Endothelial cell of umbilical vein (primary cell): ENCODE results near the gene TEX26. TPM values are rescaled to one million over a fixed set of nuclear protein-coding genes. Genes with fewer than 3 reads are reported as not detected.

Experiments used
- BruUV-seq: library from RNA; stranded (reverse); fragments of 400-500 nt; replicated peaks from 2 replicates; lab custom pipeline; 2021; lab: Mats Ljungman, UMichigan
- CTCF ChIA-PET: fragments of 300-600, 350-600 bp; sonication (Branson Sonifier 250); formaldehyde crosslinking; loops from one replicate; lab custom pipeline; 2021; ENCODE audit warnings: antibody characterized with exemption, inconsistent platforms; lab: Charles Lee
- POLR2A ChIA-PET: fragments of 300-600, 350-600 bp; sonication (Branson Sonifier 250); formaldehyde crosslinking; loops from one replicate; lab custom pipeline; 2021; ENCODE audit warnings: antibody characterized with exemption, inconsistent platforms; lab: Charles Lee
- DNase-seq: peaks from one replicate; pipeline ENCODE4 v3.0.0-alpha.2; 2011; ENCODE audit warnings: low read depth, low spot score
- FAIRE-seq: peaks from 2 replicates; lab custom pipeline; 2011; peaks lifted over from hg19 to GRCh38; lab: Jason Lieb, UNC
- H2AFZ ChIP-seq: 2 replicates; pipeline ENCODE4 v1.6.0; 2012; ENCODE audit warnings: low read depth, low read length, control low read depth, inconsistent platforms
- H3K27ac ChIP-seq: 2 replicates; pipeline ENCODE4 v1.5.1; 2011; ENCODE audit warnings: low read depth, mild to moderate bottlenecking, control low read depth, low read length, moderate library complexity; ENCODE audit not compliant: insufficient read depth
- H3K27me3 ChIP-seq, 2 experiments: 2 replicates each; pipeline versions ENCODE4 v1.6.0 to v1.6.1; 2011; ENCODE audit warnings: low read length in 2 of 2, mixed read lengths in 1 of 2; ENCODE audit not compliant: control insufficient read depth in 2 of 2, insufficient read depth in 2 of 2
- H3K36me3 ChIP-seq, 2 experiments: 2 replicates in 1 of 2; 3 replicates in 1 of 2; pipeline ENCODE4 v1.5.1; 2011; ENCODE audit warnings: low read length in 2 of 2, mild to moderate bottlenecking in 1 of 2, moderate library complexity in 1 of 2; ENCODE audit not compliant: control insufficient read depth in 2 of 2, insufficient read depth in 2 of 2; ENCODE audit errors: extremely low read depth in 1 of 2
- H3K4me1 ChIP-seq: 3 replicates; pipeline ENCODE4 v1.5.1; 2011; ENCODE audit warnings: mild to moderate bottlenecking, low read length; ENCODE audit not compliant: control insufficient read depth, insufficient read depth; ENCODE audit errors: extremely low read depth
- H3K4me2 ChIP-seq: 2 replicates; pipeline ENCODE4 v1.6.1; 2011; ENCODE audit warnings: low read length, control low read depth, mixed read lengths; ENCODE audit not compliant: insufficient read depth
- H3K4me3 ChIP-seq, 3 experiments: fragments of 200-600 bp in 1 of 3; sonication (generic), shearing (Covaris generic) in 1 of 3; replicated peaks in 1 of 3; 2 replicates each; pipeline ENCODE4 v1.5.1; 2011 to 2016; ENCODE audit warnings: control low read depth in 3 of 3, low read length in 3 of 3, mild to moderate bottlenecking in 2 of 3, inconsistent platforms in 1 of 3, low read depth in 1 of 3, moderate library complexity in 1 of 3; ENCODE audit not compliant: insufficient read depth in 1 of 3
- H3K79me2 ChIP-seq: 2 replicates; pipeline ENCODE4 v1.6.0; 2012; ENCODE audit warnings: low read length, inconsistent platforms; ENCODE audit not compliant: control insufficient read depth, insufficient read depth
- H3K9ac ChIP-seq: replicated peaks from 2 replicates; pipeline ENCODE3; 2011; ENCODE audit warnings: low read length, control low read depth; ENCODE audit not compliant: insufficient read depth; ENCODE audit errors: extremely low read depth
- H3K9me1 ChIP-seq: replicated peaks from 3 replicates; pipeline ENCODE4 v1.6.0; 2011; ENCODE audit warnings: mild to moderate bottlenecking, low read length; ENCODE audit not compliant: control insufficient read depth, insufficient read depth; ENCODE audit errors: extremely low read depth
- H3K9me3 ChIP-seq: replicated peaks from 2 replicates; pipeline ENCODE4 v1.5.1; 2012; ENCODE audit warnings: low read length, inconsistent platforms; ENCODE audit not compliant: control insufficient read depth, insufficient read depth
- H4K20me1 ChIP-seq: replicated peaks from 2 replicates; pipeline ENCODE3; 2011; ENCODE audit warnings: mild to moderate bottlenecking, low read length; ENCODE audit not compliant: control insufficient read depth, insufficient read depth; ENCODE audit errors: extremely low read depth
- CTCF ChIP-seq, 2 donors: IDR thresholded peaks; 1 replicate in 1 of 2; 2 replicates in 1 of 2; pipeline ENCODE4 v1.5.1; 2011; ENCODE audit warnings: low read length in 2 of 2, mild to moderate bottlenecking in 2 of 2, moderate library complexity in 2 of 2, control low read depth in 1 of 2, inconsistent platforms in 1 of 2, low read depth in 1 of 2; ENCODE audit not compliant: insufficient read depth in 1 of 2; ENCODE audit errors: extremely low read depth in 1 of 2
- EZH2 ChIP-seq: IDR thresholded peaks from 2 replicates; pipeline ENCODE4 v1.6.1; 2012; ENCODE audit warnings: borderline replicate concordance, low read depth, mild to moderate bottlenecking, moderate library complexity, low read length, inconsistent platforms; ENCODE audit not compliant: severe bottlenecking
- FOS ChIP-seq: IDR thresholded peaks from 2 replicates; pipeline ENCODE4 v1.6.1; 2011; ENCODE audit warnings: mild to moderate bottlenecking, low read length, moderate library complexity, borderline replicate concordance; ENCODE audit not compliant: insufficient read depth
- GATA2 ChIP-seq: IDR thresholded peaks from 2 replicates; pipeline ENCODE4 v1.7.0; 2011; ENCODE audit warnings: low read depth, mild to moderate bottlenecking, moderate library complexity, mixed read lengths, low read length; ENCODE audit not compliant: insufficient read length, insufficient read depth
- JUN ChIP-seq: IDR thresholded peaks from 2 replicates; pipeline ENCODE4 v1.6.1; 2011; ENCODE audit warnings: borderline replicate concordance, low read depth; ENCODE audit not compliant: insufficient read length, insufficient read depth
- MAX ChIP-seq: IDR thresholded peaks from 2 replicates; pipeline ENCODE4 v1.6.1; 2011; ENCODE audit not compliant: insufficient read depth, insufficient read length
- MYC ChIP-seq: IDR thresholded peaks from one replicate; pipeline ENCODE4 v1.6.1; 2011; ENCODE audit warnings: mild to moderate bottlenecking, low read depth, low read length
- POLR2A ChIP-seq: IDR thresholded peaks from 2 replicates; pipeline ENCODE4 v1.6.1; 2012; ENCODE audit warnings: low read depth, mild to moderate bottlenecking, control low read depth, low read length
- POLR2AphosphoS5 ChIP-seq: IDR thresholded peaks from 2 replicates; pipeline ENCODE4 v1.6.1; 2012; ENCODE audit warnings: low read depth, mild to moderate bottlenecking, control low read depth, low read length, moderate library complexity; ENCODE audit not compliant: insufficient read depth
- dilution Hi-C: fragments of 300-500 bp; cut with MboI; formaldehyde crosslinking; loops from one replicate; pipeline ENCODE4 v1.15.0; 2019; ENCODE audit warnings: low sequenced_read_pairs; ENCODE audit not compliant: extremely low pct_ligation_motif_present
- intact Hi-C: fragments of 100-400 bp; cut with micrococcal nuclease; formaldehyde crosslinking; loops from one replicate; pipeline ENCODE4 v1.10.0; 2022
- polyA plus RNA-seq, 4 experiments: library from polyadenylated mRNA; depleted of rRNA in 3 of 4; stranded (reverse) in 3 of 4; unstranded in 1 of 4; fragments of >200 nt; gene quantifications; 2 replicates each; pipeline versions ENCODE4 v1.2.1 to v1.2.3, GENCODE V29; 2011 to 2012; ENCODE audit warnings: missing spikeins in 1 of 4
- total RNA-seq: library from RNA; stranded (reverse); gene quantifications from 2 replicates; pipeline ENCODE4 v1.2.3, GENCODE V29; 2021

Gene TEX26
- total and polyA plus RNA-seq, 2 donors (not counting 3 experiments of a cell fraction or from before 2014, with no cell fraction given) = not detected

- TF ChIP-seq MYC (no peak), POLR2A (no peak), MAX (no peak), POLR2AphosphoS5 (no peak), EZH2 (no peak), JUN (no peak), GATA2 (no peak), CTCF (IDR thresholded peaks at IDR 0.05; ENCODE audit: extremely low read depth in 1 of 2, insufficient read depth in 1 of 2, low read depth in 1 of 2, low read length in 2 of 2) (no peak), FOS (no peak)
Measured at GRCh38 chr13:30982506-30982905, 50.0 kb downstream of the TEX26 start.

More at GRCh38 chr13:30982506-30982905, 50.0 kb downstream of the TEX26 start:
- DNase-seq (no peak), FAIRE-seq (no peak)
- Histone ChIP-seq H3K4me2 (no peak overlapping the region), H3K9me1 (no peaks in the 10 kb centered on the region), H4K20me1 (no peaks in the 10 kb centered on the region), H3K79me2 (no peaks in the 10 kb centered on the region), H3K4me1 (peaks cover 1% of the 10 kb centered on the region), H3K4me3 (no peak overlapping the region), H3K36me3 (no peaks in the 10 kb centered on the region), H3K27me3 (peaks cover 0 to 3% of the 10 kb centered on the region in 2 experiments), H3K27ac (no peak overlapping the region), H3K9ac (no peak overlapping the region), H3K9me3 (no peaks in the 10 kb centered on the region), H2AFZ (no peak overlapping the region)
- dilution Hi-C loops (no loop called here), intact Hi-C loops (no loop called here)
- CTCF ChIA-PET = no interaction called here
- BruUV-seq = no TSS peak
- POLR2A ChIA-PET = no interaction called here
